Fibroblast of skin of left quadriceps (primary cell): ENCODE results near the gene CCDC87.
"Not testable (repeated sequence)": the region's sequence is repeated elsewhere in the genome, so short reads cannot be mapped to it uniquely, and the experiment has no call there.

Source experiments
- DNase-seq, 2 experiments: peaks; one replicate each; pipeline ENCODE4 v3.0.0-alpha.2; 2013; ENCODE audit warnings: low read depth in 2 of 2

CCDC87 gene

DNA sequence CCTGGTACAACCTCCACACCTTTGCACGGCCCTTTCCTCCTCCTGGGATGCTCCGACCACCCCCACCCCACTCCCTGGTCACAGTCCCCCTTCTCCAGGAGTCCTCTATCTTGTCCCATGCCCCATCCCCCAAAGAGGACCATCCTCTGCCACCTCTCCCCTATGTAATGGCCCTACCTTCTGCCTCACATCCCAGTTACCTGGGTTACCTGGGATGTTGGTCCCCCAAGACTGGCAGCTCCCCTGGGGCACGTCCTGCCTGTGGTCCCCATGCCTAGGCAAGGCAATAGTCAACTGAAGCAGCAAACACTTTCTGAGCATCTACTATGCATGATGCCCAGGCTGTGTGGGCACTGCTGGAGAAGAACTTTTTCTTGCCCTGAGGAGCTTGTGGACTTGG lies 37.4 kb downstream of the CCDC87 start:
- DNase-seq, result no peak

DNA sequence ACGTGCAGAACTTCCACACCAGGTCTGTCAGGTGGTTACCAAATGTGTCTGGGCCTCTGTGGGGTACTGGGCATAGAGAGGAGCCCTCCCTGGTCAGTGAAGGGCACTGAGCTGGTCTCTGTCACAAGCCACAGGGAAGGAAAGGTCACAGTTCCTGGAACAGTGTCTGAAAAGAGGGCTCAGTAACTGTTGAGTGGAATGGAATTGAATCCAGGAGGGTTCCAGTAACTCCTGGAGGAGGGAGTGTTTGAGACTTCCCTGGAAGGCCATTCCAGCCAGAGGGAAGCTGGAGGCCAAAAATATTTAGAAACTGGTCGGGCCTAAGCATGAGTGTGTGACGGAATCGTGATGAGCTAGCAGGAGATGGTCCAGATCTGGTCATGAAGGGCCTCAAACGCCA lies 38.3 kb downstream of the CCDC87 start:
- DNase-seq, result no peak

DNA sequence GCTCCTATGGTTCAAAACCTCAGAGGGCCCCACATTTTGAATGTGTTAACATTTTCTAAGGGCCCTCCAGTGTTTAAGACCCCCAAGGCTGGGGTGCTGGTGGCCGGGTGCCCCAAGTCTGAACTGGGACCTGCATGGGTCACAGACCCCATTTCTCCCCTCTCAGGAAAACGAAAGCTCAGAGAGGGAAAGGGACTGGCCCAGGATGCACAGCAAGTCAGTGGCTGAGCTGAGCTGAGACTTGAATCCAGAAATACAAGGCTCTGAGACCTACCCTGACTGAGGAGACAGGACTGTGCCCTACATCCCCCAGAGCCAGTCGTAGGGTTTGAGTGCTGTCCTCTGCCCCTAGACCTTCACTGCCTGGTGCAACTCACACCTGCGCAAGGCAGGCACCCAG lies 42.0 kb downstream of the CCDC87 start:
- DNase-seq, result no peak

DNA sequence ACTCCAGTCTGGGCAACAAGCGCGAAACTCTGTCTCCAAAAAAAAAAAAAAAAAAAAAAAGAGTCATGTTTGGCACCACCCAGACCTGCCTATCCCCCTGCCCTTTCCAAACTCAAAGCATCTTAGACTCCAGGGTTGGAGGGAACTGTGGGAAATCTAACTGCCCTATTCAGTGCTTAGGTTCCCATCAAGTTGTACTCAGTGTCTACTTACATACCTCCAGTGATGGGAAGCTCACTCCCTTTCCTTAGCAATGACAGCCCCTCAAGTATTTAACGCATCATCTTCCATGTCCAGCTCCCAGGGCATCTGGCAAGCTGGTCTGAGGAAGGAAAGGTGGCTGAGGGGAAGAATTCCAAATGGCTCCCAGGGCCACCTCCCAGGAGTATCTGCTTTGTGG lies 43.2 kb downstream of the CCDC87 start:
- no peak for DNase-seq

DNA sequence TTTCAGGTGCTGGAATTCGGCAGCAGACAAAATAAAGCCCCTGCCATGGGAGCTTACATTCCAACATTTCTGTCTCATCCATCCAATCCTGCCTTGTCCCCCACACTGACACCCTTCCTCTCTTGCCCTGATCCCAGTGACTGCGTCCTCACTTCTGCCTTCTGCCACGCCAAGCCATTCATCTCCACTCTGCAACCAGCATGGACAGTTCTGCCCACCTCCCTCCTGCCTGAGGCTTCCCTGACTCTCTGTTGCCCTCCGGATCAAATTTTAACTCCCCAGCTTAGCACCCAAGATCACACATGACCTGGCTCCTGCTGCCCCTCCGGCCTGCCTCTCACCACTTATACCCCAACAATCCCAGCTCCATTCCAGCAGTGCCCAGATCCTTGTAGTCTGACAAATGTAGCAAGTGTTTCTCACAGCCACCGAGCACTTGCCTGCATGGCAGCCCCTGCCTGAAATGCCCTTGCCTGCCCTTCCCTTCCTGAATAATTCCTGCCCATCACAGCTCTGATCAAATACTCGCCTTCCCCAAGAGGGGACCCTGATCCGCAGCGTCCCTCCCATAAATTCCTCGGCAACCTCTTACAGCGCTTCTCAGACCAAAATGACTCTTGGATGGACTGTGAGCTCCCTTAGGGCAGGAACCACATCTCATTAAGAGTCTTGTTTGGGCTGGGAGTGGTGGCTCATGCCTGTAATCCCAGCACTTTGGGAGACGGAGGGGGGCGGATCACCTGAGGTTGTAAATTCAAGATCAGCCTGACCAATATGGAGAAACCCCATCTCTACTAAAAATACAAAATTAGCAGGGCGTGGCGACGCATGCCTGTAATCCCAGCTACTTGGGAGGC lies 43.9 kb downstream of the CCDC87 start:
- no peak for DNase-seq

DNA sequence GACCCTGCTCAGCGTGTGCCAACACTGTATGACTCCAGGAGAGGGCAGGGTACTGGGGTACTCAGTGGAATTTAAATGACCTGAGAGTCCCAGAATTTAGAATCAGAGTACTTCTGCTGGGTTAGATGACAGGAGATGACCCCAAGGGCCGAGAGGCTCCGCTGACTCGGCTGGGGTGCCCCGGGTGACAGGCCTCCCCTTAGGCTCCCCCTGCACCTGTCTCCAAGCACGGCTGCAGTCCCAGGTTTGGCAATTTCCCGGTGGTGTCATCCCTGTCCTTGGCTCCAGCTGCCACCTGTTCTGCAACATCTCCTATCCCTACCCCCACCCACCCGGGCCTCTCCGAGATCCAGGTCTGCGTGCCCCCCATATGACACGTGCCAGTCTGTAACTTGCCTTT lies 44.8 kb downstream of the CCDC87 start:
- no peak for DNase-seq

DNA sequence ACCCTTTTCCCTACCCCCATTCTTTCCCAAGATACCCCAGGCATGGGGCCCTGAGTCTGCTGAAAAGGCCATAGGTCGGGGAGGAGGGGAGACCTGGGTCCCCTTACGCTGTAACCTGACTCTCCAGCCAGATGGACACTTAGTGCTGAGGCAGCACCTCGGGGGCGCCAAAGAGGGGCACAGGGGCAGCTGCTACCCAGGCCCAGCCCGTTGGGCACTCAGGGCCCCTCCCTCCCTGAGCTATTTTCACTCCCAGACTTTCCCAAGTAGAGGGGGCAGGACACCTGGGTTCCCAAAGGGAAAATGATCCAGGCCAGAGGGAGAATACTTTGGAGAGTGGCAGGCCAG lies 45.2 kb downstream of the CCDC87 start:
- DNase-seq, result no peak

DNA sequence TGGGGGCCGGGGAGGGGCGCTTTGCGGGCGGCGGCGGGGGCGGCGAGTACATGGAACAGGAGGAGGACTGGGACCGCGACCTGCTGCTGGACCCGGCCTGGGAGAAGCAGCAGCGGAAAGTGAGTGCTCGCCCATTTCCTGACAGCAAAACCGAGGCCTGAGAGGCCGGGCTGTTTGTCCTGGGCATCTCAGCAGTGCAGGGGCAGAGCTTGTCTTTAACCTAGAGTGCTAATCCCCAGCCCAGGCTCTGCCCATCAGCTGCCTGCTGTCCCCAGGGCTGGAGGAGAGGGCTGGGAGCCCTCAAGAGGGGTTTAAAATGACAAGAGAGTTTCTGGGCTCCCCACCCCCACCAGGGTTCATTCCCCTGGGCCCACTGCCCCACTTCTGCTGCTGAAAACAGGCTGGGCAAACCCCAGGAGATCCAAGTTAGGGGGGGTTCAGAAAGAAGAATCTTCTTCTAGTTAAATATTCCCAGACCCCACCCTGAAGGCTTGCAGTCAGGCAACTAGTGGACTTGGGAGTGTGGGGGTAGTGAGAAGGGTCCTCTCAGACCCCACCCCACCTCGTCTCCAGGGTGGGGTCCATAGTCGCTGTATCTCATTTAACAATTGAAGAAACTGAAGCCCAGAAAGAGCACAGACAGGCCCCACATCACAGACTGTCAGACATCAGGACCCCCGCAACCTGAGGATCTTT lies 45.7 kb downstream of the CCDC87 start:
- no peak for DNase-seq

DNA sequence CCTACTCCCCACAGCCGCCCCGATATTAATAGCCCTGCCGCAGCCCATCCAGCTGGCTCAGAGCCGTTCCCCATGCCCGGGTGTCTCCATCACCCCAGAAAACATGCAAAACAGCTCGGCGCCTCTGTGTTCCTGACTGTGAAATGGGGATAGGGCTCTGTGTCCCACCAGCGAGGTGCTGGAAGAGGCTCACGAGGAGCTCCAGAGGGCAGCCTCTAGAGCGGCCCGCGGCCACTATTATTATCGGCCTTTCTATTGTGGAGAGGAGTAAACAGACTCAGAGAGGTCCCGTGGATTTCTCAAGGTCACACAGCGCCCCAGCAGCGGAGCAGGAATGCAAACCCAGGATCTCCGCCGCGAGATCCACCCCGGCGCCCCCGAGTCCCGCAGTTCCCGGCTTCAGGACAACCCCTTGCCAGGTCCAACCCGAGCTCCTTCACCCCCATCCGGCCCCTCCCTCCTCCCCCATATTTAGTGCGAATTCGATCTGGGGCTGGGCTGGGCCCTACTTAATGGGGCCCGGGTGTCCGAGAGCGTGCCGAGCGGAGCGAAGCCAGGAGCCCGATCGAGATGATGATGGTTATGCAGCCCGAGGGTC lies 46.4 kb downstream of the CCDC87 start, which contains the start of gene ACTN3:
ACTN3 (plus strand) TSS at position 536 of the 598 bp plus-strand sequence; CDS start at position 571, 35 bp downstream.
- peak in 1 of 2 experiments; percentile 13 for DNase-seq

DNA sequence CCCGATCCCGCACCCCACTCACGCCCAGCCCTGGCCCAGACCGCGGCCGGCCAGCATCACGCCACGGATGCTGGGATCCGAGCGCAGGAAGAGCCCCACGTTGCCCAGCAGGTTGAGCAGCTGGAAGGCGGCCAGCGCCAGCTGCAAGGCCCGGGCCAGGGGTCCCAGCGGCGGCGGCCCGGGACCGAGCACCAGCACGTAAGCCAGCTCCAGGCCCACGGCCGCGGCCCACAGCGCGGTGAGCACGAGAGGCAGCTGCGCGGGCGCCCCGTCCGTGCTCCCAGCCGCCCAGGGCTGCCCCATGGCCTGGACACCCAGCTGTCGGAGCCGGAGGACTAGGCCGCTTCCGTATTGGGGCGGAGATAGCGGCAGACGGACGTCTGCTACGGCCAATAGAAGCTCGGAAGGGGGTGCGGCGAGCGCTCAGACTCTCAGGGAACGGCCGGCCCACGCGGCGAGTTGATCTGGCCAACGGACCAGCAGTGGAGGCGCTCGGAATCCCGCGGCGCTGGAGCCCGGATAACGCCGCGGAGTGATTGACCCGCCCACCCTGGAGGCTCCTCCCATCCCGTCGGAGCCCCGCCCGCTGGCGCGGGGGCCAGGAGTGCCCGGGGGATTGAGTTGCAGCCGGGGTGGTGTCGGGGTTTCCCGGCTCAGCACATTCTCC lies 47.0 kb downstream of the CCDC87 start, which contains the start of gene ZDHHC24:
ZDHHC24 (minus strand) TSS at position 348 of the 667 bp plus-strand sequence; CDS start at position 303, 45 bp downstream.
- peak; percentile 94 for DNase-seq

DNA sequence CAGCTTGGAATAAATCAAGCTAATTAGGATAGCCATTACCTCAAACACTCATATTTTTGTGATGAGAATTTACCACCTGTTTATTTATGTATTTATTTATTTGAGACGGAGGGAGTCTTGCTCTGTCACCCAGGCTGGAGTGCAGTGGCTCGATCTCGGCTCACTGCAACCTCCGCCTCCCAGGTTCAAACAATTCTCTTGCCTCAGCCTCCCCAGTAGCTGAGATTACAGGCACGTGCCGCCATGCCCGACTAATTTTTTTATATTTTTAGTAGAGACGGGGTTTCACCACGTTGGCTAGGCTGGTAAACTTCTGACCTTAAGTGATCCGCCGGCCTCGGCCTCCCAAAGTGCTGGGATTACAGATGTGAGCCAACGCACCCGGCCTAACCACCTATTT lies 47.9 kb downstream of the CCDC87 start:
- DNase-seq, result not testable (repeated sequence)

DNA sequence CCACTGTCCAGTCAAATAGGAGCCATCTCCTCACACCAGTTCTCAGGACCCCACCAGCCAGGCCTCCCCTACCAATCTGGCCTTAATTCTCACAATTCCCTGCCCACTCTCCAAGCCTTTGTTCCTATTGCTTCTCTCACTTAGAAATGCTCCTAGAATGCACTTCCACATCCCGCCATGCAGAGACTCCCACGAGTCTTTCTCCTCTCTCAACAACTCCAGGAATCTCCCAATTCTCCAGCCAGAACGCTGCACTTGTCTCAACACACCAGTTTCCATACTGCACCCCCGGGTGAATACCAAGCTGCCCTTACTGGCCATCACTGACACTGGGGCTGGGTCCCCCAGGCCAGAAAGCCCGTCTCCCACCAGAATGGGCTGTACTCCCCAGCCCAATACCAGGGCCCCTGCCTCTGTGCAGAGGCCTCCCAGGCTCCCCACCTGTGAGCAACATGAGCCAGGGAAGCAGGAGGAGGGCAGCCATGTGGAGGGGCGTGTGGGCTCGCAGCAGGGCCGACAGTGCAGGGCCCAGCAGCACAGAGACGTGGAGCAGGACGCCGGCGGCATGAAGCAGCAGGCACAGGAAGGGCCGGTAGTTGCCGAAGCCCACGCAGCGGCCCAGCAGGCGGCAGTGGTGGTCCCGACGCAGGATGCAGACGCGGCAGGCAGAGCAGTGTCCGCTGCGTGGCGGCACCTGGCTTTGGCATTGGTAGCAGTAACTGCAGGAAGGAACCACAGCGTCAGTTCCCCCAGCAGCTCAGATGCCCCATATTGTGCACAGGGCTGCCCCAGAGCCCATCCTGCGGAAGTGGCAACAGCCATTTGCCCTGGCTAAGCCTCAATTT lies 49.4 kb downstream of the CCDC87 start:
- peak in 1 of 2 experiments; percentile 11 for DNase-seq

DNA sequence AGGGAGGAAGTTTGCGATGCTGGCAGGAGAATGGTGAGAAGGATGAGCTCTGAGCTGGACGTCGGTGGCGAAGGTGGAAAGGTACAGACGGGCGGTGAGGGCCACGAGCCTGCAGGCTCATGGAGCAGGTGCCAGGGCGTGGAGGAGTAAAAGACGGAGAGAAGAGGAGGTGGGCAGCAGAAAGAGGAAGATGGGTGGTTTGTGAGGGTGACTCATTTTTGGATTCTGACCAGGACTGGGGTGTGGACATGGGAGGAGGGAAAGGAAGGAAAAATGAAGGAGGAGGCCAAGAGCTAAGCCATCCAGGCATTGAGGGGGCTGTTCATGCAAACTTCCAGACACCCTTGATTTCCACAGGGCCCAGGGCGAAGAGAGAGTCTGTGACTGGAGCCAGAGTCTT lies 50.5 kb downstream of the CCDC87 start:
- no peak for DNase-seq

DNA sequence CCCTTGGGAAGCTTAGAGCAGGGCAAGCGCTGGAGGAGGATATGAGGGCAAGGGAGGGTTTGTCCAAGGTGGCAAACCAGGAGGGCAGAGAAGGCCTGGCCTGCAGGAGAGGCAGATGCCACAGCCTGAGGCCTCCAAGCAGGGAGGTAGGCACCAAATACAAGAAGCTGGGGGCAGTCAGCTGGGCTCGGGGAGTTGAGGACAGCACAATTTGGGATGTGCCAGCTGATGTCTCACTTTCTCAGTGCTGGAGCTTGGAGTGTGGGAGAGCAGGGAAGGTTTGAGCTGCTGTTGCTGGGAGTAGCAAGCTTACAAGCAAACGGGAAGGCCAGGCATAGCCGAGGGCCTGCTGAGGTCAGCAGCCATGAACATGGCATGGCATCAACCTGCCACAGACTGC lies 51.0 kb downstream of the CCDC87 start:
- no peak for DNase-seq

DNA sequence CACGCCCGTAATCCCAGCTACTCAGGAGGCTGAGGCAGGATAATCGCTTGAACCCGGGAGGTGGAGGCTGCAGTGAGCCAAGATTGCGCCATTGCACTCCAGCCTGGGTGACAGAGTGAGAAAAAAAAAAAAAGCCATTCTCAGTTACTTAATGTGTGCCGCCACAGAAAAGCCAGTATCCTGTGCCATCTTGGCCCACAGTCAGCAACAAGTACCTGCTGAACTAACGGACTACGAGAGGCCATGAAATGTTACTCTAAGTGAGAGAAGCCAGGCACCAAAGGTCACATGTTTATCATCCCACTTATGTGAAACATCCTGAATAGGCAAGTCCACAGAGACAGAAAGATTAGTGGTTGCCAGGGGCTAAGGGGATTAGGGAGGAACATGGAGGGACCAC lies 52.3 kb downstream of the CCDC87 start:
- not testable (repeated sequence) for DNase-seq
